ENCODE results near the gene USP9X. TPM values are rescaled to one million over a fixed set of nuclear protein-coding genes. Genes with fewer than 3 reads are reported as not detected.

USP9X gene
- polyA plus RNA-seq, 1 of the 3 experiments (the other 2 are of a cell fraction) = 13.2 TPM

DNA sequence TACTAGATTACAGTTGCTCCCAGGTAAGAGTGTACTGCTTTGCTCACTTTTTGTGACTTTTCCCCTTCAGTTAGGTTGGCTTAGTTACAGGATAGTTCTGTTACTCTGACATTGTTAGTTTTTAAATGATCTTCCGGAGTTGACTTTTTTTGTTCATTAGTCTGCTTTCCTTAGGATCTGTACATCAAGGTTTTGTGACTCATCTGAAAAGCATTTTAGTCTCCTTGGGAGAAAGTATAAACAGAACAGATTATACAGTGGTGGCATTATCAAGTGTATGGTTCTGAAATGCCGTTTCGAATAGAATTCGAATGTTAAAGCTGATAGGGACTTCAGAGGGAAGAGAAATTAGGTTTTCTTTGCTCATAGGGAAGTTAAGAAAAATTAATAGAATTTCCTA lies 63.3 kb downstream of the USP9X start:
- peak overlapping the region; percentile 5; the same call in 1 of the 2 replicates for H3K4me2 ChIP-seq
- H3K9ac ChIP-seq = peak overlapping the region; percentile 16; the same call in 1 of the 2 replicates
- H3K9me2 ChIP-seq = no peaks in the 10 kb centered on the region
- H3K79me2 ChIP-seq (ENCODE audit: insufficient read depth) = peaks cover 13% of the 10 kb centered on the region; the same call in 1 of the 2 replicates
- no peak overlapping the region for H2AFZ ChIP-seq (ENCODE audit: low read depth)
- no peaks in the 10 kb centered on the region for H3K9me3 ChIP-seq
- H3K4me1 ChIP-seq (ENCODE audit: control insufficient read depth in 1 of 2, insufficient read depth in 2 of 2, low read depth in 1 of 2, low read length in 1 of 2) = peaks cover 0 to 24% of the 10 kb centered on the region in 2 experiments; a peak in 1 of 4 replicates
- no peaks in the 10 kb centered on the region for H3K27me3 ChIP-seq (ENCODE audit: insufficient read depth)
- ChIA-PET CTCF (interaction anchor here (2.4 kb wide), 1 partner anchor 10 kb away, joined by 10 read pairs; no protein-coding TSS in a partner anchor), POLR2A (no interaction called here)
- 51% methylated on average over 4 of the region's 4 CpGs for WGBS (ENCODE audit: low lambda C conversion rate)
- peaks cover 16% of the 10 kb centered on the region for H4K20me1 ChIP-seq (ENCODE audit: insufficient read depth)
- no peak for DNase-seq
- peaks cover 70 to 86% of the 10 kb centered on the region in 2 experiments for H3K36me3 ChIP-seq (replicated peaks in 1 of 2; ENCODE audit: control insufficient read depth in 1 of 2, insufficient read depth in 2 of 2, low read length in 1 of 2)
- TF ChIP-seq JUND (IDR thresholded peaks at IDR 0.05) (peak; percentile 75), SMC3 (IDR thresholded peaks at IDR 0.05; ENCODE audit: low read depth, low read length) (no peak), TCF12 (IDR thresholded peaks at IDR 0.05) (peak; percentile 47), FOSL2 (IDR thresholded peaks at IDR 0.05; ENCODE audit: borderline replicate concordance, low read depth) (peak; percentile 56), CHD2 (IDR thresholded peaks at IDR 0.05; ENCODE audit: low read length, partially characterized antibody) (no peak), MEF2A (IDR thresholded peaks at IDR 0.05; ENCODE audit: borderline replicate concordance, low read depth) (no peak)
- H3K27ac ChIP-seq (ENCODE audit: low read depth in 2 of 2, low read length in 1 of 2) = peak overlapping the region in 1 of 2 experiments; percentile 78; a peak in 3 of 4 replicates
- H3F3A ChIP-seq (replicated peaks; ENCODE audit: insufficient read depth) = peaks cover 46% of the 10 kb centered on the region
- H3K4me3 ChIP-seq (ENCODE audit: low read depth in 2 of 2, low read length in 1 of 2) = no peak overlapping the region

DNA sequence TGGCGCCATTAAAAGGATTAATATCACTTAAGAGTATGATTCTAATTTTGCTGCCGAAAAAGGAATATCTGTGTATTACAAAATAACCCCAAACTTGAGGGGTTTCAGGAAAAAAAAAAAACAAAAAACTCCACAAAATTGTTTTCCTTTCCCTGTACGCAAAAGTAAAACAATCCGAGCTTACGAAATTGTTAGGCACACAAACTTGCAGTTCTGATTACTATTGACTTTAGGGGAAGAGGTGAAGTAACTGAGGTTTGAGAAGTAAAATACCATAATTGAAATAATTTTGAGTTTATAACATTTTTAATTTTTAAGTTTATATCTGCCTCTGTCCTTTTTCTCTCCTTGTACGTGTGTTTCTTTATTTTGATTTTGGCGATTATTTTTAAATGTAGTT lies 64.8 kb downstream of the USP9X start:
- WGBS (ENCODE audit: low lambda C conversion rate) = 86% methylated on average over 7 of the region's 7 CpGs
- H3K4me3 ChIP-seq (ENCODE audit: low read depth in 2 of 2, low read length in 1 of 2) = no peak overlapping the region
- H3K9ac ChIP-seq = no peak overlapping the region
- peaks cover 0 to 24% of the 10 kb centered on the region in 2 experiments; a peak in 1 of 4 replicates for H3K4me1 ChIP-seq (ENCODE audit: control insufficient read depth in 1 of 2, insufficient read depth in 2 of 2, low read depth in 1 of 2, low read length in 1 of 2)
- no peak overlapping the region for H3K4me2 ChIP-seq
- H4K20me1 ChIP-seq (ENCODE audit: insufficient read depth) = peaks cover 16% of the 10 kb centered on the region
- ChIA-PET POLR2A (no interaction called here), CTCF (interaction anchor here (2.4 kb wide), 1 partner anchor 12 kb away, joined by 10 read pairs; no protein-coding TSS in a partner anchor)
- H3K36me3 ChIP-seq (replicated peaks in 1 of 2; ENCODE audit: control insufficient read depth in 1 of 2, insufficient read depth in 2 of 2, low read length in 1 of 2) = peaks cover 72 to 86% of the 10 kb centered on the region in 2 experiments
- H3K79me2 ChIP-seq (ENCODE audit: insufficient read depth) = peaks cover 13% of the 10 kb centered on the region; the same call in 1 of the 2 replicates
- H3K27me3 ChIP-seq (ENCODE audit: insufficient read depth) = no peaks in the 10 kb centered on the region
- no peak overlapping the region for H2AFZ ChIP-seq (ENCODE audit: low read depth)
- no peak overlapping the region for H3K27ac ChIP-seq (ENCODE audit: low read depth in 2 of 2, low read length in 1 of 2)
- H3K9me2 ChIP-seq = no peaks in the 10 kb centered on the region
- no peak for TF ChIP-seq EZH2phosphoT487 (IDR thresholded peaks at IDR 0.05; ENCODE audit: borderline replicate concordance, low read depth)
- TF ChIP-seq NFIC (IDR thresholded peaks at IDR 0.05; ENCODE audit: borderline replicate concordance) = no peak
- no peak for TF ChIP-seq JUND (IDR thresholded peaks at IDR 0.05)
- TF ChIP-seq, protein P1, sequence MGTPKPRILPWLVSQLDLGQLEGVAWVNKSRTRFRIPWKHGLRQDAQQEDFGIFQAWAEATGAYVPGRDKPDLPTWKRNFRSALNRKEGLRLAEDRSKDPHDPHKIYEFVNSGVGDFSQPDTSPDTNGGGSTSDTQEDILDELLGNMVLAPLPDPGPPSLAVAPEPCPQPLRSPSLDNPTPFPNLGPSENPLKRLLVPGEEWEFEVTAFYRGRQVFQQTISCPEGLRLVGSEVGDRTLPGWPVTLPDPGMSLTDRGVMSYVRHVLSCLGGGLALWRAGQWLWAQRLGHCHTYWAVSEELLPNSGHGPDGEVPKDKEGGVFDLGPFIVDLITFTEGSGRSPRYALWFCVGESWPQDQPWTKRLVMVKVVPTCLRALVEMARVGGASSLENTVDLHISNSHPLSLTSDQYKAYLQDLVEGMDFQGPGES (IDR thresholded peaks at IDR 0.05; ENCODE audit: low read depth, low read length) = no peak
- no peak for TF ChIP-seq SMC3 (IDR thresholded peaks at IDR 0.05; ENCODE audit: low read depth, low read length)
- TF ChIP-seq GABPA (IDR thresholded peaks at IDR 0.05; ENCODE audit: low read depth) = no peak
- TF ChIP-seq SIN3A (IDR thresholded peaks at IDR 0.05; ENCODE audit: borderline replicate concordance, low read depth, low read length) = no peak
- TF ChIP-seq RFX5 (IDR thresholded peaks at IDR 0.05; ENCODE audit: low read length) = no peak
- no peak for TF ChIP-seq NRF1 (IDR thresholded peaks at IDR 0.05; ENCODE audit: low read depth, low read length)
- TF ChIP-seq, protein P2, sequence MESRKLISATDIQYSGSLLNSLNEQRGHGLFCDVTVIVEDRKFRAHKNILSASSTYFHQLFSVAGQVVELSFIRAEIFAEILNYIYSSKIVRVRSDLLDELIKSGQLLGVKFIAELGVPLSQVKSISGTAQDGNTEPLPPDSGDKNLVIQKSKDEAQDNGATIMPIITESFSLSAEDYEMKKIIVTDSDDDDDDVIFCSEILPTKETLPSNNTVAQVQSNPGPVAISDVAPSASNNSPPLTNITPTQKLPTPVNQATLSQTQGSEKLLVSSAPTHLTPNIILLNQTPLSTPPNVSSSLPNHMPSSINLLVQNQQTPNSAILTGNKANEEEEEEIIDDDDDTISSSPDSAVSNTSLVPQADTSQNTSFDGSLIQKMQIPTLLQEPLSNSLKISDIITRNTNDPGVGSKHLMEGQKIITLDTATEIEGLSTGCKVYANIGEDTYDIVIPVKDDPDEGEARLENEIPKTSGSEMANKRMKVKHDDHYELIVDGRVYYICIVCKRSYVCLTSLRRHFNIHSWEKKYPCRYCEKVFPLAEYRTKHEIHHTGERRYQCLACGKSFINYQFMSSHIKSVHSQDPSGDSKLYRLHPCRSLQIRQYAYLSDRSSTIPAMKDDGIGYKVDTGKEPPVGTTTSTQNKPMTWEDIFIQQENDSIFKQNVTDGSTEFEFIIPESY (IDR thresholded peaks at IDR 0.05; ENCODE audit: borderline replicate concordance, low read depth) = no peak
- TF ChIP-seq, protein P3, sequence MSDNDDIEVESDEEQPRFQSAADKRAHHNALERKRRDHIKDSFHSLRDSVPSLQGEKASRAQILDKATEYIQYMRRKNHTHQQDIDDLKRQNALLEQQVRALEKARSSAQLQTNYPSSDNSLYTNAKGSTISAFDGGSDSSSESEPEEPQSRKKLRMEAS (IDR thresholded peaks at IDR 0.05; ENCODE audit: low read depth) = no peak
- TF ChIP-seq RCOR1 (IDR thresholded peaks at IDR 0.05; ENCODE audit: low read length) = no peak
- TF ChIP-seq FOSL2 (IDR thresholded peaks at IDR 0.05; ENCODE audit: borderline replicate concordance, low read depth) = no peak
- no peak for TF ChIP-seq RXRA (IDR thresholded peaks at IDR 0.05; ENCODE audit: borderline replicate concordance, low read depth)
- TF ChIP-seq, protein P4, sequence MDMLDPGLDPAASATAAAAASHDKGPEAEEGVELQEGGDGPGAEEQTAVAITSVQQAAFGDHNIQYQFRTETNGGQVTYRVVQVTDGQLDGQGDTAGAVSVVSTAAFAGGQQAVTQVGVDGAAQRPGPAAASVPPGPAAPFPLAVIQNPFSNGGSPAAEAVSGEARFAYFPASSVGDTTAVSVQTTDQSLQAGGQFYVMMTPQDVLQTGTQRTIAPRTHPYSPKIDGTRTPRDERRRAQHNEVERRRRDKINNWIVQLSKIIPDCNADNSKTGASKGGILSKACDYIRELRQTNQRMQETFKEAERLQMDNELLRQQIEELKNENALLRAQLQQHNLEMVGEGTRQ (IDR thresholded peaks at IDR 0.05; ENCODE audit: borderline replicate concordance, low read depth, low read length) = no peak
- TF ChIP-seq CHD2 (IDR thresholded peaks at IDR 0.05; ENCODE audit: low read length, partially characterized antibody) = no peak
- no peak for TF ChIP-seq TEAD4 (IDR thresholded peaks at IDR 0.05; ENCODE audit: borderline replicate concordance, insufficient read depth)
- no peaks in the 10 kb centered on the region for H3K9me3 ChIP-seq
- DNase-seq = no peak
- H3F3A ChIP-seq (replicated peaks; ENCODE audit: insufficient read depth) = peaks cover 40% of the 10 kb centered on the region

Data from SK-N-SH (cell line).